Transverse colon (tissue), 4 donors: ENCODE data around the gene LARGE1. TPM values are rescaled to one million over a fixed set of nuclear protein-coding genes. Genes with fewer than 3 reads are reported as not detected.
A peak's percentile ranks its signal among the peaks of the same experiment; 100 is the strongest.

Source experiments
- DNase-seq: peaks from one replicate; pipeline ENCODE4 v3.0.0-alpha.2; 2019
- H3K27ac ChIP-seq, 4 donors: fragments of 200-600 bp; sonication (generic); 2 replicates each; pipeline ENCODE4 v1.5.1; 2016 to 2018; ENCODE audit warnings: inconsistent platforms in 4 of 4
- H3K27me3 ChIP-seq: fragments of 200-600 bp; sonication (generic); 2 replicates; pipeline ENCODE4 v1.5.1; 2017; ENCODE audit warnings: inconsistent platforms
- H3K36me3 ChIP-seq, 4 donors: fragments of 200-600 bp; sonication (generic); 2 replicates each; pipeline ENCODE4 v1.5.1; 2017 to 2019; ENCODE audit warnings: inconsistent platforms in 4 of 4
- H3K4me1 ChIP-seq, 4 donors: fragments of 200-600 bp; sonication (generic); 2 replicates each; pipeline ENCODE4 v1.5.1; 2017 to 2020; ENCODE audit warnings: inconsistent platforms in 4 of 4
- H3K4me3 ChIP-seq, 4 donors: fragments of 200-600 bp; sonication (generic); 1 replicate in 1 of 4; 2 replicates in 3 of 4; pipeline versions ENCODE4 v1.5.1 to v1.6.1; 2017 to 2019; ENCODE audit warnings: inconsistent platforms in 4 of 4
- H3K9me3 ChIP-seq, 2 donors: fragments of 200-600 bp; sonication (generic); 2 replicates each; pipeline ENCODE4 v1.5.1; 2017 to 2019; ENCODE audit warnings: inconsistent platforms in 2 of 2
- EP300 ChIP-seq: sonication (generic); formaldehyde crosslinking; IDR thresholded peaks from one replicate; pipeline ENCODE4 v1.6.1; 2017; ENCODE audit warnings: antibody characterized with exemption, low read depth
- POLR2A ChIP-seq: fragments of 450-650 bp; IDR thresholded peaks from one replicate; pipeline ENCODE4 v1.6.1; 2016; ENCODE audit warnings: antibody characterized with exemption, mild to moderate bottlenecking, moderate library complexity
- POLR2AphosphoS5 ChIP-seq, 3 donors: sonication (generic); formaldehyde crosslinking; IDR thresholded peaks; one replicate each; pipeline ENCODE4 v1.6.1; 2016; ENCODE audit warnings: antibody characterized with exemption in 3 of 3
- WGBS, 2 donors: methylation state at CpG; one replicate each; pipeline ENCODE4 v1.1.5; 2018; ENCODE audit warnings: low coverage in 1 of 2; 5-methylcytosine and 5-hydroxymethylcytosine counted together
- in situ Hi-C, 4 donors: fragments of 200-750 bp; cut with MboI; loops; one replicate each; pipeline versions ENCODE4 v1.15.0 to v1.15.1; 2017; ENCODE audit warnings: low sequenced_read_pairs in 3 of 4, low pct_ligation_motif_present in 1 of 4, low pct_unique_long_range_greater_than_20kb in 1 of 4
- intact Hi-C: fragments of 100-400 bp; cut with DNase I; formaldehyde crosslinking; loops from one replicate; pipeline ENCODE4 v1.15.1; 2023; ENCODE audit warnings: low total_unique reads
- total RNA-seq, 4 donors: library from RNA; depleted of rRNA; stranded (reverse); fragments of >200 nt; gene quantifications; one replicate each; pipeline ENCODE4 v1.1.0, GENCODE V29; 2016
- TF ChIP-seq, protein P1 (sequence below), 5 experiments: fragments of 200-600 bp in 3 of 5; fragments of 450-650 bp in 2 of 5; sonication (generic) in 3 of 5; IDR thresholded peaks; 1 replicate in 2 of 5; 2 replicates in 3 of 5; pipeline ENCODE4 v1.5.1; 2016 to 2017; ENCODE audit warnings: antibody characterized with exemption in 5 of 5, inconsistent platforms in 3 of 5, mild to moderate bottlenecking in 2 of 5, moderate library complexity in 1 of 5

The LARGE1 gene
- total RNA-seq, 4 donors from 2014 or later: 46.5 to 304 (median 80.5) TPM

DNA sequence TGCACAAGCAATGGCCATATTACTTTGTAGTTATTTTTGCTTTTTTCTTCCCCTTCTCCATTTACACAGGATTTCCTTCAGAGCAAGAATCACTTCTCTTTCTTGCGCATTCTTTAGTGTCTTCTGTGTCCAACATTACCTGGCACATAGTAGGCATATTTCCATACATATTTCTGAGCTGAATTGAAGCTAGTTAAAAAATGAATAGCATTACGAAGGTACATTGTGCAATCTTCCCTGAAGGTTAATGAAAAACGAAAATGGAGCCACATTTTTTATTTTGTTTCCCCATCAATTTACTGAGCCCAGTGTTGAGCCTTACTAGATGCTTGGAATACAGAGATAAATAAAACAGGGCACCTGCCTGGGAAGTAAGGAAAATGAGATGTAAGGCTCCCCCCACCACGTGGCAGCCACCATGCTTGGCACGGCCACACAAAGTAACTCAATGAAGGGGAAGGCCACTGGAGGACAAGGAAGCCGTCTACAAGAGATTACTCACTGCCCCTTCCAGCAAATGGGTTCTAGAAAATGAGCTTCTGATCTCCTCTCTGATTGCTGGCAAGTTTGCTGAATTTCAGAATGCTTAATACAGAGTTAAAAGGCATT lies 381.9 kb downstream of the LARGE1 start:
- peaks cover 8 to 43% (median 18%) of the 10 kb centered on the region in 4 donors for H3K4me1 ChIP-seq
- intact Hi-C loops (no loop called here), in situ Hi-C loops (no loop called here)
- H3K36me3 ChIP-seq: no peaks in the 10 kb centered on the region
- H3K27me3 ChIP-seq: no peaks in the 10 kb centered on the region
- no peak for TF ChIP-seq POLR2A
- H3K9me3 ChIP-seq: no peaks in the 10 kb centered on the region
- no peak for DNase-seq
- no peak overlapping the region for H3K27ac ChIP-seq
- WGBS, 2 donors: 73 to 89% methylated on average over 5 to 6 of the region's 6 CpGs
- H3K4me3 ChIP-seq: no peak overlapping the region

DNA sequence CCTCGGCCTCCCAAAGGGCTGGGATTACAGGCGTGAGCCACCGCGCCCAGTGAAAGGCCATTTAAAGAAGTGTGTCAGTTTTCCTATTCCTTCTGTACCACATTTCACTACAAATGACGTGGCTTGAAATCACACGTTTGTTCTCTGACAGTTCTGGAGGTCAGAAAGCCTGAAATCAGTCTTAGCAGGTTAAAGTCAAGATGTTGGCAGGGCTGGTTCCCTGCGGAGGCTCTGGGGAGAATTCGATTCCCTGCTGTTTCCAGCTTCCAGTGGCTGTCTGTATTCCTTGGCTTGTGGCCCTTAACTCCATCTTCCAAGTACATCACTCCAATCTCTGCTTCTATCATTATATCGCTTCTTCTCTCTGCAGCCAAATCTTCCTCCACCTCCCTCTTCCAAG lies 383.2 kb downstream of the LARGE1 start:
- intact Hi-C loops: no loop called here
- in situ Hi-C loops: no loop called here
- TF ChIP-seq, protein P1, sequence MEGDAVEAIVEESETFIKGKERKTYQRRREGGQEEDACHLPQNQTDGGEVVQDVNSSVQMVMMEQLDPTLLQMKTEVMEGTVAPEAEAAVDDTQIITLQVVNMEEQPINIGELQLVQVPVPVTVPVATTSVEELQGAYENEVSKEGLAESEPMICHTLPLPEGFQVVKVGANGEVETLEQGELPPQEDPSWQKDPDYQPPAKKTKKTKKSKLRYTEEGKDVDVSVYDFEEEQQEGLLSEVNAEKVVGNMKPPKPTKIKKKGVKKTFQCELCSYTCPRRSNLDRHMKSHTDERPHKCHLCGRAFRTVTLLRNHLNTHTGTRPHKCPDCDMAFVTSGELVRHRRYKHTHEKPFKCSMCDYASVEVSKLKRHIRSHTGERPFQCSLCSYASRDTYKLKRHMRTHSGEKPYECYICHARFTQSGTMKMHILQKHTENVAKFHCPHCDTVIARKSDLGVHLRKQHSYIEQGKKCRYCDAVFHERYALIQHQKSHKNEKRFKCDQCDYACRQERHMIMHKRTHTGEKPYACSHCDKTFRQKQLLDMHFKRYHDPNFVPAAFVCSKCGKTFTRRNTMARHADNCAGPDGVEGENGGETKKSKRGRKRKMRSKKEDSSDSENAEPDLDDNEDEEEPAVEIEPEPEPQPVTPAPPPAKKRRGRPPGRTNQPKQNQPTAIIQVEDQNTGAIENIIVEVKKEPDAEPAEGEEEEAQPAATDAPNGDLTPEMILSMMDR (IDR thresholded peaks at IDR 0.05): no peak
- TF ChIP-seq POLR2AphosphoS5 (IDR thresholded peaks at IDR 0.05) (no peak), POLR2A (no peak), EP300 (no peak)
- DNase-seq: no peak
- no peaks in the 10 kb centered on the region for H3K27me3 ChIP-seq
- 79 to 88% methylated on average over 4 to 9 of the region's 9 CpGs for whole genome bisulfite sequencing, 2 donors
- H3K36me3 ChIP-seq: no peaks in the 10 kb centered on the region
- no peak overlapping the region for H3K4me3 ChIP-seq
- peaks cover 8 to 43% (median 18%) of the 10 kb centered on the region in 4 donors for H3K4me1 ChIP-seq
- H3K9me3 ChIP-seq: no peaks in the 10 kb centered on the region
- peak overlapping the region in 1 of 4 donors; percentile 24 for H3K27ac ChIP-seq

GRCh38 chr22:33535937-33536875 lies 384.1 kb downstream of the LARGE1 start:
- H3K4me1 ChIP-seq: peaks cover 8 to 40% (median 18%) of the 10 kb centered on the region in 4 donors
- H3K9me3 ChIP-seq: no peaks in the 10 kb centered on the region
- no peak overlapping the region for H3K4me3 ChIP-seq
- TF ChIP-seq, protein P1 (IDR thresholded peaks at IDR 0.05): no peak
- TF ChIP-seq POLR2AphosphoS5 (IDR thresholded peaks at IDR 0.05) (no peak), EP300 (no peak), POLR2A (no peak)
- H3K36me3 ChIP-seq: no peaks in the 10 kb centered on the region
- intact Hi-C loops (no loop called here), in situ Hi-C loops (no loop called here)
- WGBS, 2 donors: 82 to 88% methylated on average over 13 to 15 of the region's 15 CpGs
- DNase-seq: no peak
- H3K27me3 ChIP-seq: no peaks in the 10 kb centered on the region
- H3K27ac ChIP-seq: peak overlapping the region in 1 of 4 donors; percentile 24

DNA sequence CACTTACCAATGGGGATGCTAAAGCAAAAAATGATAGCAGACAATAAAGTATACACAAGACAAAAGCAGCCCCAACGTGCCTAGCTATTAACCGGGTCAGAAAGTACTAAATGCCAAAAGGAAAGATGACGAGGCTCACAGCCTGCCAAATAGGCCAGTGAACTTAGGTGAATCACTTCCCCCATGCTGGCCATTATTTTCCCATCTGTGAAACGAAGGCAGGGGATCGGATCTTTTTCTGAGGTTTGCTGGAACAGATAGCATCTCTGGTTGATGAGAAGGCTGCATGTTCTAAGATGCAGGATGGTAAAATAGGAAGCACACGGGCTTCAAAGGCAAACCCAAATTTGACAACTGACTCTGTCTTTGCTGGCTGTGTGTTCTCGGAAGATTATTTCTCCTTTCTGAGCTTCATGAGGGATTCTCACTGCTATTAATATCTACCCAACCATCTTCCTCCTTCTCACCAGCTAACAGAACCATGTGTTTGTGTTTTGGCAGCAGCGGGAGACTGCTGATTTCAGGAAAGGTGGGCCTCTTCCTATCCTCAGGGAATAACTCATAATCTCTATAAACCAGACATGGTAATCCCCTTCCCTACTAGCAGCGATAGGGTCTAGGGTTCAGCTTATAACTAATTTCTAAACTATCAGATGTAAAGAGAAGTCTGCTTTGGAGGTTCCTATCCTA lies 390.7 kb downstream of the LARGE1 start:
- in situ Hi-C loops (no loop called here), intact Hi-C loops (loop anchor here (10.0 kb wide), 1 partner anchor 45 kb away; no protein-coding TSS in a partner anchor)
- Histone ChIP-seq H3K9me3 (no peaks in the 10 kb centered on the region), H3K36me3 (no peaks in the 10 kb centered on the region), H3K4me1 (no peaks in the 10 kb centered on the region), H3K27ac (peak overlapping the region in 1 of 4 donors; percentile 5), H3K27me3 (no peaks in the 10 kb centered on the region), H3K4me3 (no peak overlapping the region)
- TF ChIP-seq EP300 (no peak), POLR2AphosphoS5 (IDR thresholded peaks at IDR 0.05) (no peak), POLR2A (no peak)
- TF ChIP-seq, protein P1 (IDR thresholded peaks at IDR 0.05): no peak
- 72 to 75% methylated on average over 5 to 9 of the region's 9 CpGs for WGBS, 2 donors
- no peak for DNase-seq
